OCI-M2 (cell line): ENCODE data around the gene FGF5.
"Not testable (repeated sequence)": the region's sequence is repeated elsewhere in the genome, so short reads cannot be mapped to it uniquely, and the experiment has no call there.

Experiments used
- DNase-seq: peaks from one replicate; lab custom pipeline; 2025; ENCODE audit not compliant: unreplicated experiment; lab: John Stamatoyannopoulos, UW

FGF5 gene, protein sequence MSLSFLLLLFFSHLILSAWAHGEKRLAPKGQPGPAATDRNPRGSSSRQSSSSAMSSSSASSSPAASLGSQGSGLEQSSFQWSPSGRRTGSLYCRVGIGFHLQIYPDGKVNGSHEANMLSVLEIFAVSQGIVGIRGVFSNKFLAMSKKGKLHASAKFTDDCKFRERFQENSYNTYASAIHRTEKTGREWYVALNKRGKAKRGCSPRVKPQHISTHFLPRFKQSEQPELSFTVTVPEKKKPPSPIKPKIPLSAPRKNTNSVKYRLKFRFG

GRCh38 chr4:80266253-80266901, at the start of gene FGF5:
FGF5 (plus strand) TSS chr4:80266664; CDS start chr4:80266825, 161 bp downstream.
- no peak for DNase-seq

GRCh38 chr4:80219301-80220025, 47.0 kb upstream of the FGF5 start:
- DNase-seq, result no peak

GRCh38 chr4:80220711-80221110, 45.8 kb upstream of the FGF5 start:
- DNase-seq, result no peak

GRCh38 chr4:80221161-80221560, 45.3 kb upstream of the FGF5 start:
- no peak for DNase-seq

DNA sequence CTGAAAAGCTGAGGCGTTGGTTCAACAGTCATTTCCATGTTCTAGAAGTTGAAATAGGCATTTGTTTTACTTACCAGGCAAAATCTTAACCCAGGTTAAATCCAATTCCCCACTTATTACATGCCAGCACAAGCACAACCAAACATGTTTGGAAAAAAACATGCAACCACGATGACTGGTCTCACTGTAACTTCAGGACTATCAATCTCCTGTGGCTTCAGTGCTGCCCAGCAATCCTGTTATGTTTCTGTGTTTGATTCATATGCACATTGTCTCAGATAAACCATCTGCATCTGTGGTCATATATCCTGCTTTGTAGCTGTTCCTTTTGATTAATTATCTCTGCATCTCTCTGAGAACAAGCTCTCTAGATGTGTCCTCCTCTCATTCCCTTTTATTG, 40.9 kb upstream of the FGF5 start:
- DNase-seq, result no peak

DNA sequence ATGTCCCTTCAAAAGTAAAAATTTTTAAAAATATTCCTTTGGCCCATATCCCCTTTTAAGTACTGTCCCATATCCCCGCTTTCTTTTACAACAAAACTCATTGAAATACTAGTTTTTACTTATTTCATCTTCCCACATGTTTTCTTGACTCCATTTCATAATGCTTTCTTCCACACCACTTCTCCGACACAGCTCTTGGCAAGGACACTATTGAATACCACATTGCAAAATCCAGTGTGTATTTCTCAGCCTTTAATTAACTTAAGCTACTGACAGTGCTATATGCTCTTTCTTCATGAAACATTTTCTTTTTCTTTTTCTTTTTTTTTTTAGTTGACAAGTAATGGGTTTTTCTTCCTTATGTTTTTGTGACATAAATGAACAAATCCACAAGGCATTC, 40.4 kb upstream of the FGF5 start:
- DNase-seq, result no peak

DNA sequence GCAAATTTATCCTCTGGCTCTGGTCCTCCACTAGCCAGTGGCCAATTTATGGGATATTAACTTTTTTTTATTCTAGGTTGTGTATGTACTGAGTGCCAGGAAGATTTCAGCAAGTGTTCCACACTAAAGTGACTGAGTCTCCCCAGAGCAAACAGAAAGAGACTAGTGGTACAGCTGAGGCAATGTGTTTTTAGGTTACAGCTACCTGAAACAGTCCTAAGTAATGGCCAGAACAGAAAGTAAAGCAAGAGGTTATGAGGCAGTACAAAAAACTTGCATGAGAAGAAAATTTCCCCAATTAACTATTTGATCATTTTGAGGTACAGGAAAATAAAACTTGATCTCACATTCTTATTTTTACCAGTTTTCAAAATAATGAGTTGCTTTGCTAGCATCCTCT, 38.0 kb upstream of the FGF5 start:
- DNase-seq, result no peak

- DNase-seq, result no peak
Measured at GRCh38 chr4:80229128-80229527, 37.3 kb upstream of the FGF5 start.

GRCh38 chr4:80229590-80229989, 36.9 kb upstream of the FGF5 start:
- no peak for DNase-seq

DNA sequence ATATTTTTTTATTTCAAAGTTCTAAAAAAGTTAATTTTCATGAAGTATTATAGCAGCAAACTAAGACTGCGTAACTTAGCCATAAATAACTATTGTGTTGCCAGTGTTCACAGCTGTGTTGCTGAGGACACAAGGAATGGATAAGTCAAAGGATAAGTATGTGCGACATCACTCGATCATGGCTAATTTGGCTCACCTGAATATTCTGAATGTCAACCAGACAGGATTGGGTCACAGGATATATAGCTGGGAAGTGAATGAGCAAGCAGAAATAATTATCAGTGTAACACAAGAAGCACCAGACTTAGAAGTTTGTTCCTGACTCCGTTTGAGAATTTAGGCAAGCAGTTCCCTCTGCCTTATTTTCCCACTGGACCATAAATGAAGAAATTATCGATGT, 35.3 kb upstream of the FGF5 start:
- no peak for DNase-seq

GRCh38 chr4:80232707-80233370, 33.6 kb upstream of the FGF5 start:
- DNase-seq, result no peak

DNA sequence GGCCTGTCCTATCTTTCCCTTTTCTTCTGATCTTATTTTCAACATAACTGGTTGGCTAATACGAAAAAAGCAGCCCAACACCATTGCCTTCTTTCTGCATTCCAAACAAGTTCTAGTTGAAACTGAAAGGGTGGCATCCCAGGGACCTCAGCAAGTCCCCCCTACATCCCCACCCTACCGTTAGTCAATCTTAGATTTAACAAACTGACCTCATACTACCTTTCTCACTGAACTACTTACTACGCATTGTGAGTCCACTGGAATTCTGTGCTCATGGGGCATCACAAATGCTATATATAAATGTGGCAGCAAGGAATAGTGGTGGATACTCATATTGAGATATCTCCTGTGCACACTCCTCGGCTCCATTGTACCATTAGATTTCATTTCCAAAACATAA, 33.1 kb upstream of the FGF5 start:
- no peak for DNase-seq

- DNase-seq, result no peak
Measured at GRCh38 chr4:80235451-80235850, 31.0 kb upstream of the FGF5 start.

GRCh38 chr4:80237992-80238391, 28.5 kb upstream of the FGF5 start:
- DNase-seq, result no peak

- DNase-seq, result no peak
Measured at GRCh38 chr4:80239480-80240150, 26.8 kb upstream of the FGF5 start.

DNA sequence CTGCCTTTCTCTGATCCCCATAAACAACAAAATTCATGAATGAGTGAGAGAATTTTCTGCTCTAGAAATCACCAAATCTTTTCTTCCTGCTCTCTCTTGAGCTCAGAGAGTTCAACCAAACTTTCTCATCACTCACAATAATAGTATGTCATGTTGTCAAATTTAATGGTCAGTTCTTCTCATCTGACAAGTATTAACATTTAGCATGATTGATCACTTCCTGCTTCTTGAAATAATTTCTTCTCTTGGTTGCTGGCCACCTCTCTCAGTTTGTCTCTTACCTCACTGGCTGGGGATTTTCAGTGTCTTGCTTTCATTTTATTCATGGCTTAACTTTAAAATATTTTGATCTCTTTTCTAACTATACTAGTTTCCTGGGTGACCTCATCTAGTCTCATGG, 25.5 kb upstream of the FGF5 start:
- no peak for DNase-seq

GRCh38 chr4:80243274-80244018, 23.0 kb upstream of the FGF5 start:
- no peak for DNase-seq

DNA sequence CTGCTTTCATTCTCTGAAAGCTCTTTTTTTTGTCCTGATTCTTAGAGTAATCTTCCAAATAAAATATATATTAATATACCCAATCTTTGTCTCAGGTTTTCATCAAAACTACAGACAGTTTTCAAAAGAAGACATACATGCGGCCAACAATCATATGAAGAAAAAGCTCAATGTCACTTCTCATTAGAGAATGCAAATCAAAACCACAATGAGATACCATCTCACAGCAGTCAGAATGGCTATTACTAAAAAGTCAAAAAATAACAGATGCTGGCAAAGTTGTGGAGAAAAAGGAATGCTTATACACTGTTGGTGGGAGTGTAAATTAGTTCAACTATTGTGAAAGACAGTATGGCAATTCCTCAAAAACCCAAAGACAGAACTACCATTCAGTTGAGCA, 19.0 kb upstream of the FGF5 start:
- not testable (repeated sequence) for DNase-seq

DNA sequence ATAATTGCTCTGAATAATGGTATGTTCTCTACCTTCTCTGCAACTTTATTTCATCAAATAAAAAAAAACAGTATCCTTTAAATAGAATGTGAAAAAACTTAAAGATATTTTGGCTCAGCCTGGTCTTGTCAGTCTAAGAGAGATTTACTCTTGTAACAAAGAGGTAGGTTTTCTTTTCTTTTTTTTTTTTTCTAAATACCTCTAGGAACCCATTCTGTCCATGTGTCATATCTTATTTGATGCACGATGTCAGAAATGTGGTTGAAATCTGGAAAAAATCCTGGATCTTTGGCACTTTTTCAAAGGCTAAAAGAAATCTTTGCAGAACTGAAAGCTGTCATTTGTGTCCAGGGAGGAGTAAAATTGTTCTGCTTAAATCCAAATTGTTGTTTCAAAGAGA, 17.3 kb upstream of the FGF5 start:
- no peak for DNase-seq

- no peak for DNase-seq
Measured at GRCh38 chr4:80252427-80252826, 14.0 kb upstream of the FGF5 start.

DNA sequence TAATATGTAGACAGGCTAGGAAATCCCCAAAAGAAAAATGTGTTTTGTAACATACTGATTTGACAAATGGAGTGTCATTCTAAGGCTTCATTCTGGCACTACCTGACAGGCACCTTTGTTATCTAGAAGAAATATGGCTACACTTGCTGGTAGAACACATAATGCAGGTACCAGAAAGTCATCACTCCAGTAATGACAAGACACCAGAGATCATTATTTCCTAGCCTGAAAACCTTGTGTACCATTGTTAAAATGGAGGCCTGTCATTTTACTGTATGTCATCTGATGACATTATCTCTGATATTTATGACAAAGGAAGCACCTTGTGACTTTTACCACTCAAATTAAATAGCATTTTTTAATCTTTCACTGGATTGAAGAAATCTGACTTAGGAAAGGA, 13.5 kb upstream of the FGF5 start:
- DNase-seq, result no peak
